KMS-11 (cell line): ENCODE measurements around the gene MTMR10.
A peak's percentile ranks its signal among the peaks of the same experiment; 100 is the strongest.

Experiments
- H2AFZ ChIP-seq: fragments of 200-600 bp; sonication (generic); 2 replicates; pipeline ENCODE4 v1.6.1; 2016; ENCODE audit warnings: antibody characterized with exemption, mixed run types, low read depth
- H3K27ac ChIP-seq: fragments of 200-600 bp; sonication (generic); 2 replicates; pipeline ENCODE4 v1.6.1; 2016; ENCODE audit warnings: mild to moderate bottlenecking, mixed run types
- H3K27me3 ChIP-seq: fragments of 200-600 bp; sonication (generic); 2 replicates; pipeline ENCODE4 v1.6.1; 2017; ENCODE audit warnings: mild to moderate bottlenecking, low read depth, mixed run types, moderate library complexity; ENCODE audit not compliant: insufficient read depth
- H3K36me3 ChIP-seq: fragments of 200-600 bp; sonication (generic); 2 replicates; pipeline ENCODE4 v1.6.1; 2017; ENCODE audit warnings: mild to moderate bottlenecking, mixed run types; ENCODE audit not compliant: insufficient read depth
- H3K4me1 ChIP-seq: fragments of 200-600 bp; sonication (generic); 2 replicates; pipeline ENCODE4 v1.6.1; 2016; ENCODE audit warnings: mild to moderate bottlenecking, low read depth, mixed run types; ENCODE audit not compliant: poor library complexity, severe bottlenecking
- H3K4me2 ChIP-seq: fragments of 200-600 bp; sonication (generic); 2 replicates; pipeline ENCODE4 v1.7.0; 2016; ENCODE audit warnings: mild to moderate bottlenecking, mixed run types
- H3K4me3 ChIP-seq: fragments of 200-600 bp; sonication (generic); IDR thresholded peaks from 2 replicates; pipeline ENCODE4 v1.6.1; 2017; ENCODE audit warnings: low read depth, low read length, mixed read lengths; ENCODE audit not compliant: insufficient read depth
- H3K79me2 ChIP-seq: fragments of 200-600 bp; sonication (generic); 2 replicates; pipeline ENCODE4 v1.6.1; 2016; ENCODE audit warnings: low read depth, mixed run types; ENCODE audit not compliant: insufficient read depth
- H3K9ac ChIP-seq: fragments of 200-600 bp; sonication (generic); 2 replicates; pipeline ENCODE4 v1.6.1; 2016; ENCODE audit warnings: mild to moderate bottlenecking, mixed run types
- H4K20me1 ChIP-seq: fragments of 200-600 bp; sonication (generic); 2 replicates; pipeline ENCODE4 v1.6.1; 2016; ENCODE audit warnings: mild to moderate bottlenecking, mixed run types; ENCODE audit not compliant: insufficient read depth
- TF ChIP-seq, protein P1 (sequence below): fragments of 200-600 bp; sonication (generic); conservative IDR thresholded peaks from 2 replicates; pipeline ENCODE4 v1.6.1; 2017; ENCODE audit warnings: low read depth, mild to moderate bottlenecking, antibody characterized with exemption, low read length, moderate library complexity, mixed read lengths

MTMR10 gene

DNA sequence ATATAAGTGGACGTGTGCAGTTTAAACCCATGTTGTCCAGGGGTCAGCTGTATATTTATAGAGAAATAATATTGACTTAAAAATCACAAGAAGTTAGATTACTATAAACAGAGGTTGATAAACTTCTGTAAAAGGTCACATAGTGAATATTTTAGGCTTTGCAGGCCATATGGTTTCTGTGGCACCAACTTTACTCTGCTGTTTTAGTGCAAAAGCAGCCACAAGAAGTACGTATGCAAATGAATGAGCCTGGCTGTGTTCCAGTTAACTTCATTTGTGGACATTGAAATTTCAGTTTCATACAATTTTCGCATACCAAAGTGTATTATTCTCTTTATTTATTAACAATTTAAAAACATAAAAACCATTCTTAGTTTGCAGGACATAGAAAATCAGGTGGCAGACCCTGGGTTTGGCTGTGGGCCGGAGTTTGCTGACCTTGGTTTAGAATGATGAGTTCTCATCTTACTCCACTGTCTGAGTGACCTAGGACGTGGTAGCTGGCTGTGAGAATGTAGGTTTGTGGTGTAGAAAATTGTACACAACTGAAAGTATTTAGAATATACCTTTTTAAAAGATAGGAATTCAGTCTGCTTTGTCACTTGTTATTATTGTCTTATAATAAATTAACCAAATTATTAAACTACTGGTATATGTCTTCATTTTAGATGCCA, 71.4 kb downstream of the MTMR10 start:
- H3K79me2 ChIP-seq = no peaks in the 10 kb centered on the region
- H3K4me3 ChIP-seq = no peak overlapping the region
- H3K36me3 ChIP-seq = no peaks in the 10 kb centered on the region; the same call in 1 of the 2 replicates
- no peaks in the 10 kb centered on the region for H4K20me1 ChIP-seq
- no peaks in the 10 kb centered on the region for H3K27me3 ChIP-seq
- H3K9ac ChIP-seq = no peak overlapping the region
- peak overlapping the region; percentile 55 for H3K4me2 ChIP-seq
- H2AFZ ChIP-seq = no peak overlapping the region
- peak overlapping the region; percentile 30; the same call in 1 of the 2 replicates for H3K27ac ChIP-seq
- H3K4me1 ChIP-seq = peaks cover 22% of the 10 kb centered on the region
- TF ChIP-seq, protein P1, sequence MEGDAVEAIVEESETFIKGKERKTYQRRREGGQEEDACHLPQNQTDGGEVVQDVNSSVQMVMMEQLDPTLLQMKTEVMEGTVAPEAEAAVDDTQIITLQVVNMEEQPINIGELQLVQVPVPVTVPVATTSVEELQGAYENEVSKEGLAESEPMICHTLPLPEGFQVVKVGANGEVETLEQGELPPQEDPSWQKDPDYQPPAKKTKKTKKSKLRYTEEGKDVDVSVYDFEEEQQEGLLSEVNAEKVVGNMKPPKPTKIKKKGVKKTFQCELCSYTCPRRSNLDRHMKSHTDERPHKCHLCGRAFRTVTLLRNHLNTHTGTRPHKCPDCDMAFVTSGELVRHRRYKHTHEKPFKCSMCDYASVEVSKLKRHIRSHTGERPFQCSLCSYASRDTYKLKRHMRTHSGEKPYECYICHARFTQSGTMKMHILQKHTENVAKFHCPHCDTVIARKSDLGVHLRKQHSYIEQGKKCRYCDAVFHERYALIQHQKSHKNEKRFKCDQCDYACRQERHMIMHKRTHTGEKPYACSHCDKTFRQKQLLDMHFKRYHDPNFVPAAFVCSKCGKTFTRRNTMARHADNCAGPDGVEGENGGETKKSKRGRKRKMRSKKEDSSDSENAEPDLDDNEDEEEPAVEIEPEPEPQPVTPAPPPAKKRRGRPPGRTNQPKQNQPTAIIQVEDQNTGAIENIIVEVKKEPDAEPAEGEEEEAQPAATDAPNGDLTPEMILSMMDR = no peak

DNA sequence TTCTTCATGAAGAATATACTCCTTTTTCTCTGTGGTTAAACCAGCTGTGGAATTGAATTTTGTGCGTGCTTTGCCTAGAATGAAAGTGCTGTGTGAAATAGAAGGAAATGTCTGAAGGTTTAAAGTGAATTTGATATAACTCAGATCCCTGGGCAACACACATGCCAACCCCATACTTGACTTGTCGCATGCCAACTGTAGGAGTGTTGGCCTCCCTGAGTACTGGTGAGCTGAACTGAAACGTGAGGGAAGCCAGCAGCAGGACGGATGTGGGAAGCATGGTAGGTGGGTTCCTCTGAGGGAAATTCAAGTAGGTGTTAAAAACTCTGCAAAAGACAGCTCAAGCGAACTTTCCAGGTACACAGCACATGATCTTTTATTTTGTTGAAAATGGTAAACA, 73.1 kb downstream of the MTMR10 start:
- H3K27ac ChIP-seq = no peak overlapping the region
- H3K36me3 ChIP-seq = no peaks in the 10 kb centered on the region
- peaks cover 22% of the 10 kb centered on the region for H3K4me1 ChIP-seq
- H3K27me3 ChIP-seq = no peaks in the 10 kb centered on the region
- no peak overlapping the region for H2AFZ ChIP-seq
- no peaks in the 10 kb centered on the region for H4K20me1 ChIP-seq
- no peak overlapping the region for H3K4me2 ChIP-seq
- TF ChIP-seq, protein P1 = no peak
- H3K79me2 ChIP-seq = no peaks in the 10 kb centered on the region
- H3K9ac ChIP-seq = no peak overlapping the region
- H3K4me3 ChIP-seq = no peak overlapping the region

DNA sequence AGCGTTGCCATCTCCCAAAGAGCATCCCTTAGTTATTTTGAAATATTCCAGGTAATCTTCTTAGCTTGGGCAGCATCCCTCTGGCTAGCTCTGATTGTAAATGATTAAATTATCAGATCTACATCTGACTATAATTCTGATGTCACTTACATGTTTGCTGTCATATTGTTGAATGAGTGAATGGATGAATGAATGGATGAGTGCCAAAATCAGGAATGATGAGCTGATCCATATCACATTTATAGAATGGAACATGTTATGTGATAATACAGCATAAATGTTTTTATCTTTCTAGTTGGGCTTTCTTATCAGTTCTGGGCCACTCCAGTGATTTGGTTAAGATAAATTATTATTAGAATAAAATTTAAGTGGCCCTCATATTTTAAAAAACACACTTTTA, 73.8 kb downstream of the MTMR10 start:
- no peaks in the 10 kb centered on the region for H3K79me2 ChIP-seq
- H3K27ac ChIP-seq = no peak overlapping the region
- TF ChIP-seq, protein P1 = no peak
- no peaks in the 10 kb centered on the region for H3K36me3 ChIP-seq
- no peak overlapping the region for H2AFZ ChIP-seq
- no peak overlapping the region for H3K9ac ChIP-seq
- peaks cover 22% of the 10 kb centered on the region for H3K4me1 ChIP-seq
- H3K4me2 ChIP-seq = no peak overlapping the region
- H3K4me3 ChIP-seq = no peak overlapping the region
- no peaks in the 10 kb centered on the region for H3K27me3 ChIP-seq
- H4K20me1 ChIP-seq = no peaks in the 10 kb centered on the region

DNA sequence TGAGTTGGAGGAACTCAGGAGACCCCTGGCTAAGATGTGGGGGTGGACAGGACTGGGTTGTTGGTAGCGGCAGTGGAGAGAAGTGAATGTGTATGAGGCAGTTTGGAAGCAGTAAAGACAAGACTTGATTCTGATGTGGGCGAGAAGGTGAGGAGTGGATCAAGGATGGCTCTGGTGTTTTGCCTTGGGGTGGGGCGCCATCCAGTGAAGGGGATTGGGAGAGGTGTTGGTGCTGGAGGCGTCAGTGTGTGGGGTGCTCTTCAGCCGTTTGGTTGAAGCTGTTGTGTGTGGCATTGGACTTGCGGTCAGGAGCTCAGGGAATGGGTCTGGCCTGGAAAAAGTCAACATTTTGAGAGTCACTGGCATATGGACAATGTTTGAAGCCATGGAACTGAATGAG, 74.4 kb downstream of the MTMR10 start:
- no peak overlapping the region for H3K9ac ChIP-seq
- no peaks in the 10 kb centered on the region for H3K27me3 ChIP-seq
- H3K79me2 ChIP-seq = no peaks in the 10 kb centered on the region
- peaks cover 22% of the 10 kb centered on the region for H3K4me1 ChIP-seq
- H4K20me1 ChIP-seq = no peaks in the 10 kb centered on the region
- H3K4me3 ChIP-seq = no peak overlapping the region
- no peaks in the 10 kb centered on the region for H3K36me3 ChIP-seq
- no peak overlapping the region for H3K4me2 ChIP-seq
- no peak overlapping the region for H2AFZ ChIP-seq
- H3K27ac ChIP-seq = no peak overlapping the region
- TF ChIP-seq, protein P1 = no peak
